ENCODE results near the gene PPFIBP2.

Gene PPFIBP2

DNA sequence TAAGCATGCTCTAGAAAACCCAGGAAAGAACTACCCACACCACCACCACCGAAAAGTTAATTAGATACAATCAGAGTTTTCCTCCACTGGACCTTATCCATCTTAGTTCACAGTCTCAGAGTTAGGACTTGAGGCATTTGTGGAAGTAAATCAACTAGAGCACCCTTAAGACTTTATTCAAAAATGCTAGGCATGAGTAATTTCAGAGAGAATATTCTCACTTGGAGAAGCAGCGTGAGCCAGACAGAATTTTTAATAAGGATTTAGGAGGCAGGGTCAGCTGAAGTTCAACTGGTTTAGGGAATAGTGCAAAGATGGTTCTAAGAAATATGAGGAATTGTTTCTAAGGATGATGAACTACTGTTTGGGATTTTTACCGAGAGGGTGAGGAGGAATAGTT, 29.7 kb upstream of the PPFIBP2 start:
- DNase-seq (ENCODE audit: extremely low read depth, low read depth) = no peak
- TF ChIP-seq, protein P1, sequence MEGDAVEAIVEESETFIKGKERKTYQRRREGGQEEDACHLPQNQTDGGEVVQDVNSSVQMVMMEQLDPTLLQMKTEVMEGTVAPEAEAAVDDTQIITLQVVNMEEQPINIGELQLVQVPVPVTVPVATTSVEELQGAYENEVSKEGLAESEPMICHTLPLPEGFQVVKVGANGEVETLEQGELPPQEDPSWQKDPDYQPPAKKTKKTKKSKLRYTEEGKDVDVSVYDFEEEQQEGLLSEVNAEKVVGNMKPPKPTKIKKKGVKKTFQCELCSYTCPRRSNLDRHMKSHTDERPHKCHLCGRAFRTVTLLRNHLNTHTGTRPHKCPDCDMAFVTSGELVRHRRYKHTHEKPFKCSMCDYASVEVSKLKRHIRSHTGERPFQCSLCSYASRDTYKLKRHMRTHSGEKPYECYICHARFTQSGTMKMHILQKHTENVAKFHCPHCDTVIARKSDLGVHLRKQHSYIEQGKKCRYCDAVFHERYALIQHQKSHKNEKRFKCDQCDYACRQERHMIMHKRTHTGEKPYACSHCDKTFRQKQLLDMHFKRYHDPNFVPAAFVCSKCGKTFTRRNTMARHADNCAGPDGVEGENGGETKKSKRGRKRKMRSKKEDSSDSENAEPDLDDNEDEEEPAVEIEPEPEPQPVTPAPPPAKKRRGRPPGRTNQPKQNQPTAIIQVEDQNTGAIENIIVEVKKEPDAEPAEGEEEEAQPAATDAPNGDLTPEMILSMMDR (IDR thresholded peaks at IDR 0.05; ENCODE audit: low read depth, low read length, missing control alignments) = no peak
- H3K4me3 ChIP-seq (replicated peaks; ENCODE audit: low read depth, low read length) = no peak overlapping the region

DNA sequence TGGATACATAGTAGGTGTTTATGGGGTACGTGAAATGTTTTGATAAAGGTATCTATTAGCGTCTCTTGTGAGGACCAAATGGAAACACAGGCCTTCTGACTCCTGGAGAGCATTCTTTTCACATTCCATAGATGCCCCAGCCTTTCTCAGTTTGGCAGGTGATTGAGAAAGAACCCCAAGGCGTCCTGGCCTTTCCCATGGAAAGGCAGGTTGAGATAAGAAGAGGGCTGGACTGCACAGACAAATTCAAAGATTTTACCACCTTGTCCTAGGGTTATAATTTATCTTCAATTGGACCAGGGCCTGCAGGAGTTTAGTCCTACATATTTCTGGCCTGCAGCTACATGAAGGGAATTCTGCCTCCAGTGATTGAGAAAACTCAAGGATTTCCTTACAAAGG, 29.2 kb upstream of the PPFIBP2 start:
- H3K4me3 ChIP-seq (replicated peaks; ENCODE audit: low read depth, low read length) = no peak overlapping the region
- TF ChIP-seq, protein P1 (IDR thresholded peaks at IDR 0.05; ENCODE audit: low read depth, low read length, missing control alignments) = no peak
- no peak for DNase-seq (ENCODE audit: extremely low read depth, low read depth)

DNA sequence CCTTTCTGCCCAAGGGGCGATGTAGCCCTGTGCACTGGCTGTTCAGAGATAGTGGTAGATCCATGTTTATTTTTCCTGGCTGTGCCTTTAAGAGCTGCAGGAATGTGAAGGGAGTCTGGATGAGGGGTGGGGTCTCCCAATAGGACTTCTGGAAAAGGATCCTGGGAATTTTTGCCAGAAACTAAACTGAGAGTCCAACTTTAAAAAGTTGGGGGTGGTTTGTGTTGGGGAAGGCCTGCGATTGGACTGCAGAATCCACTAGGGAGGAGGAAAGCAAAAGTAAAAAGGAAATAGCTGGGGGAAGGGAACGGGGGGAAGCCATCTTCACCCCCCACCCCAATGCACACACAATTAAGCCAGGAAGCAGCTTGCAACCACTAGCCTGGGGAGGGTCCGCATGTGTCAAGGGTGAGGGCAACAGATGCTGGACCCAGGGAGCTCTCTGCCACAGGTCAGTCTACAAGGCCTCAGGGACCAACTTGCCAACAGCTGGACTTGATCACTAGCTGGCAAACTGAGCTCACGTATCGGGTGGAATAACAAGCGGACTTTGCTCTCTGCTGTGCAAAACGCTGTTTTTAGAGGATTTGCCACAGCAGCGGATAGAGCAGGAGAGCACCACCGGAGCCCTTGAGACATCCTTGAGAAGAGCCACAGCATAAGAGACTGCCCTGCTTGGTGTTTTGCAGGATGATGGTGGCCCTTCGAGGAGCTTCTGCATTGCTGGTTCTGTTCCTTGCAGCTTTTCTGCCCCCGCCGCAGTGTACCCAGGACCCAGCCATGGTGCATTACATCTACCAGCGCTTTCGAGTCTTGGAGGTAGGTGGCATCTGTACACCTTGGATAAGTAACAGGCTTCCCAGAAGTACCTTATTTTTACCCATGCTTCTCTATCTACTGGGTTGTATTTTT, 28.4 kb upstream of the PPFIBP2 start, which contains the start of gene OLFML1:
OLFML1 (plus strand) TSS at position 321 of the 912 bp plus-strand sequence; CDS start at position 691, 370 bp downstream.
- peak within 1 kb of the TSS; percentile 4; the same call in 1 of the 2 replicates for H3K4me3 ChIP-seq (replicated peaks; ENCODE audit: low read depth, low read length)
- TF ChIP-seq, protein P1 (IDR thresholded peaks at IDR 0.05; ENCODE audit: low read depth, low read length, missing control alignments) = no peak
- DNase-seq (ENCODE audit: extremely low read depth, low read depth) = no peak

DNA sequence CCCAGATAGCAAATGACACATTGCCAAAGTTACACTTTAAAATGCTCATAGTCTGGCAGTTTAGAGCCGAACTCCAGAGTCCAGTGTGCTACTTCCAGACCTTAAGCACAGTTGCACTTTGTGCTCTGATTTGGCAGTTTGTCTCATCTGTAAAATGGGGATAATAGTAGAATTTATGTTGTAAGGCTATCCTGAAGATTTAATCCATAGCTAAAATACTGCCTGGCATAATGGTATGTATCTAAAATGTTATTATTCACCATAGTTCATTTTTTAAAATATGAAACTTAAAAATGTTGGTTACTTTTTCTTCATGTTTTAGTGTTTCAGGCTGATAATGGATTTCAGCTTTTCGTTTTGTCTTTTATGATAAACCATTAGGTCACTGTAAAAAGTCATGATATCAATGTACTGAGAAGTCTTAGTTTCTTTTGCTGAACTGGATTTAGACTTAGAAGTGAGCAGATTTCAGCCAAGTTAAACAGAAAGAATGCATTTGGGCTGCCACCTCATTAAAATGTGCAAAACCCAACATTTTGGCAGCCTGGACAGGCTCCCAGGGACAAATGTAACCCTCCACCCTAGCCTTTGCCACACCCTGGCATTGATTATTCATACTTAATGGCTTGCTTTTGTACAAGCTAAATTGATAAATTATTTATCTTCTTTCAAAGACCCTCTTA, 27.6 kb upstream of the PPFIBP2 start:
- DNase-seq (ENCODE audit: extremely low read depth, low read depth) = no peak
- TF ChIP-seq, protein P1 (IDR thresholded peaks at IDR 0.05; ENCODE audit: low read depth, low read length, missing control alignments) = no peak
- no peak overlapping the region; the same call in 1 of the 2 replicates for H3K4me3 ChIP-seq (replicated peaks; ENCODE audit: low read depth, low read length)

DNA sequence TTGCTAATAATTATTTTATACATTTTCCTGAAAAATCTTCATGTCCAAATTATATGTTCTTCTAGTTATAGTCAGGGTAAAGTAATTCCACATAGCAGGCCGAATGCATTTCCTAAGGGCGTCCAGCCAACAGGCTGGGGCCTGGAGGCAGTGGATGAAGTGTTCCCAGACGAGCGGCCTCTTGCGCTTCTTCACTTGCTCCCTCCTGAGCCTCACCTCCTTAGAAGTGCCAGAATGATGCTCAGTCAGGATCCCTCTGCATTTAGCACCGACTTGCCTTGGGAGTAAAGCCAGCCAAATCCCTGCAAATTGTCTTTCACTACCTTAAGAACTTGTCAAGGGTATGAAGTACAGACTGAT, 27.0 kb upstream of the PPFIBP2 start:
- DNase-seq (ENCODE audit: extremely low read depth, low read depth) = no peak
- no peak overlapping the region for H3K4me3 ChIP-seq (replicated peaks; ENCODE audit: low read depth, low read length)
- TF ChIP-seq, protein P1 (IDR thresholded peaks at IDR 0.05; ENCODE audit: low read depth, low read length, missing control alignments) = no peak

DNA sequence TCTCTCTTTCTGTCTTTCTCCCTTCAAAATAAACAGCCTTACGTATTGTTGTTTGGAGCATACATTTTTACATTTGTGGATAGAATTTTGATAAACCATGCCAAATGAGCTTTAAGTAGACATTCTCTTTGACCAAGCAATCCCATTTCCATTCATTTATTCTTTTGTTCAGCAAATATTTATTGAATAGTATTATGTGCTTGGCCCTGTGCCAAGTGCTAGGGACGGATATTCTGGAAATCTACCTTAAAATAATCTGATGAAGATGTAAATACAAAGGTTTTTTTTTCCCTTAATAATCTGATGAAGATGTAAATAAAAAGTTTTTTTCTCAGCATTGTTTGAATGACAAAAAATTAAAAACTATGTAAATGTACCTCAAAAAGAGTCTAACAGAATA, 26.4 kb upstream of the PPFIBP2 start:
- TF ChIP-seq, protein P1 (IDR thresholded peaks at IDR 0.05; ENCODE audit: low read depth, low read length, missing control alignments) = no peak
- no peak for DNase-seq (ENCODE audit: extremely low read depth, low read depth)
- H3K4me3 ChIP-seq (replicated peaks; ENCODE audit: low read depth, low read length) = no peak overlapping the region

Measured in HFF-Myc (cell line).